Astrocyte (in vitro differentiated cells and primary cell): ENCODE results near the gene RAVER1. TPM values are rescaled to one million over a fixed set of nuclear protein-coding genes. Genes with fewer than 3 reads are reported as not detected.

Experiments used
- DNase-seq: peaks from one replicate; pipeline ENCODE4 v3.0.0-alpha.2; 2010; ENCODE audit warnings: low read depth
- FAIRE-seq: peaks from 2 replicates; lab custom pipeline; 2011; peaks lifted over from hg19 to GRCh38; lab: Jason Lieb, UNC
- H2AFZ ChIP-seq: 2 replicates; pipeline ENCODE4 v1.6.0; 2012; ENCODE audit warnings: low read depth, low read length, inconsistent platforms
- H3K27ac ChIP-seq: 2 replicates; pipeline ENCODE4 v1.5.1; 2011; ENCODE audit warnings: low read depth, low read length, inconsistent platforms
- H3K27me3 ChIP-seq: 2 replicates; pipeline ENCODE4 v1.6.0; 2011; ENCODE audit warnings: low read length, inconsistent platforms; ENCODE audit not compliant: insufficient read depth
- H3K36me3 ChIP-seq: 2 replicates; pipeline ENCODE4 v1.5.1; 2011; ENCODE audit warnings: low read length, inconsistent platforms; ENCODE audit not compliant: insufficient read depth
- H3K4me1 ChIP-seq: 2 replicates; pipeline ENCODE4 v1.5.1; 2011; ENCODE audit warnings: low read length, inconsistent platforms; ENCODE audit not compliant: insufficient read depth
- H3K4me2 ChIP-seq: 2 replicates; pipeline ENCODE4 v1.6.0; 2012; ENCODE audit warnings: low read length, inconsistent platforms
- H3K4me3 ChIP-seq: 2 replicates; pipeline ENCODE4 v1.5.1; 2011; ENCODE audit warnings: low read depth, mild to moderate bottlenecking, low read length, inconsistent platforms; ENCODE audit not compliant: insufficient read depth
- H3K79me2 ChIP-seq: 2 replicates; pipeline ENCODE4 v1.6.0; 2012; ENCODE audit warnings: mild to moderate bottlenecking, low read length, inconsistent platforms; ENCODE audit not compliant: insufficient read depth
- H3K9ac ChIP-seq: 2 replicates; pipeline ENCODE4 v1.6.0; 2012; ENCODE audit warnings: mild to moderate bottlenecking, low read length, inconsistent platforms
- H3K9me3 ChIP-seq: 2 replicates; pipeline ENCODE4 v1.5.1; 2012; ENCODE audit warnings: low read depth, mild to moderate bottlenecking, low read length, inconsistent platforms; ENCODE audit not compliant: insufficient read depth
- H4K20me1 ChIP-seq: 2 replicates; pipeline ENCODE4 v1.6.0; 2012; ENCODE audit warnings: low read length, inconsistent platforms; ENCODE audit not compliant: insufficient read depth
- H3K27ac Mint-ChIP-seq: one replicate; pipeline ENCODE4 v1.8.0; 2021; ENCODE audit warnings: mild to moderate bottlenecking, mixed read lengths; ENCODE audit not compliant: unreplicated experiment
- H3K27me3 Mint-ChIP-seq: one replicate; pipeline ENCODE4 v1.8.0; 2021; ENCODE audit warnings: low read depth, mixed read lengths; ENCODE audit not compliant: unreplicated experiment
- H3K36me3 Mint-ChIP-seq: one replicate; pipeline ENCODE4 v1.8.0; 2021; ENCODE audit warnings: low read depth, mixed read lengths; ENCODE audit not compliant: unreplicated experiment
- H3K4me1 Mint-ChIP-seq: one replicate; pipeline ENCODE4 v1.8.0; 2021; ENCODE audit warnings: low read depth, mixed read lengths; ENCODE audit not compliant: unreplicated experiment
- H3K4me3 Mint-ChIP-seq: one replicate; pipeline ENCODE4 v1.8.0; 2021; ENCODE audit warnings: mild to moderate bottlenecking, moderate library complexity, mixed read lengths; ENCODE audit not compliant: unreplicated experiment
- H3K9me3 Mint-ChIP-seq: one replicate; pipeline ENCODE4 v1.8.0; 2021; ENCODE audit warnings: mild to moderate bottlenecking, mixed read lengths; ENCODE audit not compliant: unreplicated experiment
- EZH2 ChIP-seq: IDR thresholded peaks from 2 replicates; pipeline ENCODE4 v1.6.1; 2012; ENCODE audit warnings: mild to moderate bottlenecking, low read length, inconsistent platforms; ENCODE audit not compliant: insufficient read depth
- total RNA-seq: library from RNA; stranded (reverse); gene quantifications from 2 replicates; pipeline ENCODE4 v1.2.1, GENCODE V29; 2021
- TF ChIP-seq, protein P1 (sequence below): IDR thresholded peaks from 2 replicates; pipeline ENCODE4 v1.5.1; 2011; ENCODE audit warnings: low read depth, mild to moderate bottlenecking, inconsistent platforms, low read length, moderate library complexity; ENCODE audit not compliant: insufficient read depth

Gene RAVER1
- total RNA-seq, 1 donor from 2014 or later, result 29.6 TPM

DNA sequence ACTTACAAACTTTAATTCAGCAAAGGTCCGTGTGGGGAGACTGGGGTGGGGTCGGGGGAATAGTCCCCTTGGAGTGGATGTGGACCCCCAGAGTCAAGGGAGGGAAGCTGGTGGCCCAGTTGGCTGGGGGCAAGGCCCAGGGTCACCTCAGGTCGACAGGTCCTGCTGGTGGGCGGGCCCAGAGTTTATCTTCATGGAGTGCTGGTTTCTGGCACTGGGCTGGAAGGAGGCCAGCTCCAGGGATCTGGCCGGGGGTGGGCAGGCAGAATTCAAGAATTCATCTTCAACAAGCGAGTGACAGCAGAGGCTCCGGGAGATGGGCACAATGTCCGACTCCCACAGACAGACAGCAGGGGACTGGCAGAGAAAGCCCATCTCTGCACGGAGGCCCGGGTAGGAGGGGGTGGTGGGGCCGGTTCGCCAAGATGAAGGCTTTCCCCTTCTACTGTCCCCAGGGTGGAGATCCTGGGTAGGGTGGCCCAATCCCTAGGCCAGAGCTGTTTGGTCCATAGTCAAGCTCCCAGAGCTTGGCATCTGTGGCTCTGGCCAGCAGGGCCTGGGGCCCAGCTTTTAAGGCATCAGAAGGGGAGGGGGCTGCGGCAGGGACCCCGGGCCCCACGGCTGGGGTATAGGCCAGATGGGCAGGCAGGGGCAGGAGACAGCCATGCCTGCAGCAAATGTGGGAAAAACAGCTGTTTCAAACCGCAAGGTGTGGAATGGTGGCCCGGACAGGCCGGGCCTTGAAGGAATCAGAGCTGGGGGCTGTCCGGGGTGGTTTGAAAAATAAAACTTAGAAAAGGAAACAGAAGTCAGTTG, 16.9 kb downstream of the RAVER1 start:
- Mint-ChIP-seq H3K4me1 (peaks cover 6% of the 10 kb centered on the region), H3K27ac (no peak overlapping the region), H3K27me3 (no peaks in the 10 kb centered on the region), H3K4me3 (peak overlapping the region; percentile 94), H3K9me3 (no peaks in the 10 kb centered on the region), H3K36me3 (peaks cover 5% of the 10 kb centered on the region)
- Histone ChIP-seq H3K36me3 (peaks cover 6% of the 10 kb centered on the region), H2AFZ (no peak overlapping the region), H3K9ac (peak overlapping the region; percentile 80), H3K4me3 (no peak overlapping the region), H3K27ac (no peak overlapping the region), H3K27me3 (no peaks in the 10 kb centered on the region), H3K9me3 (no peaks in the 10 kb centered on the region), H4K20me1 (no peaks in the 10 kb centered on the region), H3K4me2 (peak overlapping the region; percentile 85), H3K4me1 (no peaks in the 10 kb centered on the region), H3K79me2 (peaks cover 6% of the 10 kb centered on the region)
- no peak for DNase-seq
- TF ChIP-seq, protein P1, sequence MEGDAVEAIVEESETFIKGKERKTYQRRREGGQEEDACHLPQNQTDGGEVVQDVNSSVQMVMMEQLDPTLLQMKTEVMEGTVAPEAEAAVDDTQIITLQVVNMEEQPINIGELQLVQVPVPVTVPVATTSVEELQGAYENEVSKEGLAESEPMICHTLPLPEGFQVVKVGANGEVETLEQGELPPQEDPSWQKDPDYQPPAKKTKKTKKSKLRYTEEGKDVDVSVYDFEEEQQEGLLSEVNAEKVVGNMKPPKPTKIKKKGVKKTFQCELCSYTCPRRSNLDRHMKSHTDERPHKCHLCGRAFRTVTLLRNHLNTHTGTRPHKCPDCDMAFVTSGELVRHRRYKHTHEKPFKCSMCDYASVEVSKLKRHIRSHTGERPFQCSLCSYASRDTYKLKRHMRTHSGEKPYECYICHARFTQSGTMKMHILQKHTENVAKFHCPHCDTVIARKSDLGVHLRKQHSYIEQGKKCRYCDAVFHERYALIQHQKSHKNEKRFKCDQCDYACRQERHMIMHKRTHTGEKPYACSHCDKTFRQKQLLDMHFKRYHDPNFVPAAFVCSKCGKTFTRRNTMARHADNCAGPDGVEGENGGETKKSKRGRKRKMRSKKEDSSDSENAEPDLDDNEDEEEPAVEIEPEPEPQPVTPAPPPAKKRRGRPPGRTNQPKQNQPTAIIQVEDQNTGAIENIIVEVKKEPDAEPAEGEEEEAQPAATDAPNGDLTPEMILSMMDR, result no peak
- no peak for TF ChIP-seq EZH2
- no peak for FAIRE-seq

DNA sequence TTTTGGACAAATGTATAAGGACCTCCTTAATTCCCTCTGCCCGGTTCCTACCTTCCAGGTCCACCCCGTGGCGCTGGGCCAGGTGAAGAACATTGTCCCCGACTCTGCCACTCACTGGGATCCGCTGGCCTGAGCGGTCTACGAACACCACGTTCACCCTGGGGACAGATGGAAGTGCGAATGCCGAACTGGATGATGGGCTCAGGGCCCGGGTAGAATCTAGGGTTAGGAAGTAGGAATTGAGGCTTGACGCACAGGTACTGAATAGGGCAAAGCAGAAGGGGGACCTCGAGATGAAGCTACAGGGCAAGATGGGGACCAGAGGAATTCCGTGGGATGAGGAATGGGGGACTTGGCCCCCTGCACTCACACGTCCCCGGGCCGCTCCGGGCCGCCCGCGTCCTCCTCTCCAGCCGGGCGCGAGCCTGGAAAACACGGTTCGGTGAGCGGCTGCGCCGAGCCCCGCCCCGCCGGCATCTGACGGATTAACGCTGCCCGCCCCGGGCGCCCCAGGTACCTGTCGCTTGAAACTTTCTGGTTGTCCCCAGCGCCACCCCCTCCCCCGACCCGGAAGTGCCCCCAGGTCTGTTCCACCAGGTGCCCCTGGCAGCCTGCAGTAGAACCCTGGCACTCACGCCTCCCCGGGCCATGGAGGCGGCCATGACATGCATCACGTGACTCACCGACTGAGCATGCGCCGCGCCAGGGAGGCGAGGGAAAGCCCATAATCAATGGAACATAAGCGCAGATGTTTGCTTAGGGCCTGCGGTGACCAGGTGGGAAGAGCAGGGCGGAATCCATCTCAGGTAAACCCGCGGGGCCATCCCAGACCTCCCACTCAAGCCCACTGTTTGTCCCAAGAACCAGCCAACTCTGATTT, 17.8 kb downstream of the RAVER1 start, which contains the start of gene FDX2:
Gene FDX2 (minus strand): TSS at position 681 of the 880 bp plus-strand sequence. CDS start 19 bp downstream, at position 662.
- DNase-seq (peak; percentile 43), FAIRE-seq (no peak)
- H2AFZ ChIP-seq, result peak within 1 kb of the TSS; percentile 68
- H3K27ac ChIP-seq, result no peak within 1 kb of the TSS
- no peaks in the 10 kb centered on the region for H3K27me3 Mint-ChIP-seq
- H3K9ac ChIP-seq, result peak within 1 kb of the TSS; percentile 80
- H3K27me3 ChIP-seq, result no peaks in the 10 kb centered on the region
- peaks cover 6% of the 10 kb centered on the region for H3K79me2 ChIP-seq
- H3K4me1 ChIP-seq, result no peaks in the 10 kb centered on the region
- peak within 1 kb of the TSS; percentile 96 for H3K27ac Mint-ChIP-seq
- no peaks in the 10 kb centered on the region for H4K20me1 ChIP-seq
- peak within 1 kb of the TSS; percentile 77 for H3K4me3 ChIP-seq
- peaks cover 6% of the 10 kb centered on the region for H3K4me1 Mint-ChIP-seq
- peak within 1 kb of the TSS; percentile 85 for H3K4me2 ChIP-seq
- no peaks in the 10 kb centered on the region for H3K9me3 Mint-ChIP-seq
- H3K4me3 Mint-ChIP-seq, result peak within 1 kb of the TSS; percentile 94
- peaks cover 7% of the 10 kb centered on the region for H3K36me3 Mint-ChIP-seq
- H3K36me3 ChIP-seq, result peaks cover 6% of the 10 kb centered on the region
- no peaks in the 10 kb centered on the region for H3K9me3 ChIP-seq
- TF ChIP-seq, protein P1, result no peak
- no peak for TF ChIP-seq EZH2
